GM18907 (cell line): Measurements from ENCODE around the gene FHIT.
"Not testable (repeated sequence)": the region's sequence is repeated elsewhere in the genome, so short reads cannot be mapped to it uniquely, and the experiment has no call there.

Experiments used
- ATAC-seq: cut with Tn5 transposase; IDR thresholded peaks from one replicate; pipeline ENCODE4 v1.9.1; 2021; ENCODE audit warnings: mild to moderate bottlenecking, moderate library complexity; ENCODE audit not compliant: unreplicated experiment

FHIT gene

GRCh38 chr3:60585918-60586317 lies 665.3 kb downstream of the FHIT start:
- ATAC-seq = no peak

GRCh38 chr3:60584250-60584649 lies 667.0 kb downstream of the FHIT start:
- ATAC-seq = no peak

- no peak for ATAC-seq
Observed at GRCh38 chr3:60582288-60582687, 669.0 kb downstream of the FHIT start.

GRCh38 chr3:60580809-60581208 lies 670.4 kb downstream of the FHIT start:
- no peak for ATAC-seq

GRCh38 chr3:60579734-60580133 lies 671.5 kb downstream of the FHIT start:
- no peak for ATAC-seq

- ATAC-seq = no peak
Observed at GRCh38 chr3:60578936-60579335, 672.3 kb downstream of the FHIT start.

- ATAC-seq = no peak
Observed at GRCh38 chr3:60577601-60578000, 673.7 kb downstream of the FHIT start.

- ATAC-seq = no peak
Observed at GRCh38 chr3:60575718-60576272, 675.5 kb downstream of the FHIT start.

GRCh38 chr3:60574046-60574769 lies 677.0 kb downstream of the FHIT start:
- ATAC-seq = no peak

- no peak for ATAC-seq
Observed at GRCh38 chr3:60573494-60573893, 677.8 kb downstream of the FHIT start.

- no peak for ATAC-seq
Observed at GRCh38 chr3:60571511-60571910, 679.7 kb downstream of the FHIT start.

GRCh38 chr3:60557122-60557521 lies 694.1 kb downstream of the FHIT start:
- no peak for ATAC-seq

- ATAC-seq = peak; percentile 90
Observed at GRCh38 chr3:60555686-60556354, 695.4 kb downstream of the FHIT start.

- ATAC-seq = peak; percentile 45
Observed at GRCh38 chr3:60553144-60553543, 698.1 kb downstream of the FHIT start.

GRCh38 chr3:60552581-60552980 lies 698.7 kb downstream of the FHIT start:
- no peak for ATAC-seq

- no peak for ATAC-seq
Observed at GRCh38 chr3:60551455-60552209, 699.6 kb downstream of the FHIT start.

- no peak for ATAC-seq
Observed at GRCh38 chr3:60549863-60550262, 701.4 kb downstream of the FHIT start.

- ATAC-seq = no peak
Observed at GRCh38 chr3:60542995-60543394, 708.3 kb downstream of the FHIT start.

GRCh38 chr3:60539394-60539793 lies 711.9 kb downstream of the FHIT start:
- not testable (repeated sequence) for ATAC-seq

- ATAC-seq = peak; percentile 94
Observed at GRCh38 chr3:60536420-60536819, 714.8 kb downstream of the FHIT start.

- no peak for ATAC-seq
Observed at GRCh38 chr3:60531759-60532158, 719.5 kb downstream of the FHIT start.
